ENCODE measurements around the gene GUCY2D. TPM values are rescaled to one million over a fixed set of nuclear protein-coding genes. Genes with fewer than 3 reads are reported as not detected.

The GUCY2D gene
- total RNA-seq, 1 donor from 2014 or later = not detected

DNA sequence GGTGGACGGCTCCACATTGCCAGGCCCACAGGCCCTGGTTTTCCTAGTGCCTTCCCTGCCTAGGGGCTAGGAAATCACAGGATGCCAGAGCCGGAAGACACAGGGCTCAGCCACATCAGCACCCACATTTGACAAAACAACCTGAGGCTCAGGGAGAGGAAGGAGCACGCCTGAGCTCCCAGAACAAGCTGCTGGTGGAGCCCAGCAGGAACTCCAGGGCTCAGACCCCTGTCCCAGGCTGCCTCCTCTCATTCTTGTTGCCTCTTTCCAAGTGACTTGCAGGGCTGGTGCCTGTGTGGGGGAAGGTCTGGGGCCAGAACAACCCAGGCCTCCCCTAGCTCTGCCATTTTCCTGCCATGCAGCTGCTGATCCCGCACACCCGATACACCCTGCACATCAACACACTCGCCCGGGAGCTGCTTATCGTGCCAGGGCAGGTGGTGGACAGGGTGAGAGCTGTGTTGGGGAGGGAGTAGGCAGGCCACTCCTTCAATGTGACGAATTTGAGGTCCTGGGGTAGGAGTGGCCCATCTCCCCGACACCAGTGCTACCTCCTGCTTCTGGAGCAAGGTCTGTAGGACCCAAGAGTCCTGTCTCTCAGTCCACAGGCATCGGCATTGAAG, 44.0 kb downstream of the GUCY2D start:
- TF ChIP-seq, protein P1, sequence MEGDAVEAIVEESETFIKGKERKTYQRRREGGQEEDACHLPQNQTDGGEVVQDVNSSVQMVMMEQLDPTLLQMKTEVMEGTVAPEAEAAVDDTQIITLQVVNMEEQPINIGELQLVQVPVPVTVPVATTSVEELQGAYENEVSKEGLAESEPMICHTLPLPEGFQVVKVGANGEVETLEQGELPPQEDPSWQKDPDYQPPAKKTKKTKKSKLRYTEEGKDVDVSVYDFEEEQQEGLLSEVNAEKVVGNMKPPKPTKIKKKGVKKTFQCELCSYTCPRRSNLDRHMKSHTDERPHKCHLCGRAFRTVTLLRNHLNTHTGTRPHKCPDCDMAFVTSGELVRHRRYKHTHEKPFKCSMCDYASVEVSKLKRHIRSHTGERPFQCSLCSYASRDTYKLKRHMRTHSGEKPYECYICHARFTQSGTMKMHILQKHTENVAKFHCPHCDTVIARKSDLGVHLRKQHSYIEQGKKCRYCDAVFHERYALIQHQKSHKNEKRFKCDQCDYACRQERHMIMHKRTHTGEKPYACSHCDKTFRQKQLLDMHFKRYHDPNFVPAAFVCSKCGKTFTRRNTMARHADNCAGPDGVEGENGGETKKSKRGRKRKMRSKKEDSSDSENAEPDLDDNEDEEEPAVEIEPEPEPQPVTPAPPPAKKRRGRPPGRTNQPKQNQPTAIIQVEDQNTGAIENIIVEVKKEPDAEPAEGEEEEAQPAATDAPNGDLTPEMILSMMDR (conservative IDR thresholded peaks at IDR 0.05; ENCODE audit: low read depth, low read length) = no peak
- no peak for DNase-seq (ENCODE audit: low read depth)
- no peak overlapping the region for H3K4me3 ChIP-seq (ENCODE audit: low read depth, low read length)

DNA sequence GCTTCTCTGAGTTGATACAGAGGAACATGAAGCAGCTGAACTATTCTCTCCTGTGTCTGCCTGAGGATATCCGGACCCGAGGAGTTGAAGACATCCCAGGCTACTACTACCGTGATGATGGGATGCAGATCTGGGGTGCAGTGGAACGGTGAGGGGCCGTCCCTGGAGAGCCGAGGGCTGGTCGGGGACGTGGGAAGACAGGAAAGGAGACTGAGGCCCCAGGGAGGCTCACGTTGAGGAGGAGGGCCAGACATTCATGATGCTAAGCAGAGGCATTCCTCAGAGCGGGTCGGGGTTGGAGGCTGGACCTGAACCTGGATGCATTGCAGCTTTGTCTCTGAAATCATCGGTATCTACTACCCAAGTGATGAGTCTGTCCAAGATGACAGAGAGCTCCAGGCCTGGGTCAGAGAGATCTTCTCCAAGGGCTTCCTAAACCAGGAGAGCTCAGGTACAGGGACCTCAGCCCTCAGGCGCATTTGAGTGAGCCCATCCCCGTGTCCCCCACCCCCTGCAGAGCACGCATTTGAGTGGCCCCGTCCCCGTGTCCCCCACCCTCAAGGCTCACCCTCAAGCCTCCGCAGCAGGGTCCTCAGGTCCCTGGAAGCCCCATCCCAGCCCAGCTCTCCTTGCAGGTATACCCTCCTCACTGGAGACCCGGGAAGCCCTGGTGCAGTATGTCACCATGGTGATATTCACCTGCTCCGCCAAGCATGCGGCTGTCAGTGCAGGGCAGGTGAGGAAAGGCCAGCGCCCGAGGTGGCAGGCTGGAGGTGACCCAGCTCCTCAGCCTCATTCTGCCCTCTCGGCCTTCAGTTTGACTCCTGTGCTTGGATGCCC, 44.7 kb downstream of the GUCY2D start:
- TF ChIP-seq, protein P1 (conservative IDR thresholded peaks at IDR 0.05; ENCODE audit: low read depth, low read length) = no peak
- H3K4me3 ChIP-seq (ENCODE audit: low read depth, low read length) = no peak overlapping the region
- DNase-seq (ENCODE audit: low read depth) = no peak

DNA sequence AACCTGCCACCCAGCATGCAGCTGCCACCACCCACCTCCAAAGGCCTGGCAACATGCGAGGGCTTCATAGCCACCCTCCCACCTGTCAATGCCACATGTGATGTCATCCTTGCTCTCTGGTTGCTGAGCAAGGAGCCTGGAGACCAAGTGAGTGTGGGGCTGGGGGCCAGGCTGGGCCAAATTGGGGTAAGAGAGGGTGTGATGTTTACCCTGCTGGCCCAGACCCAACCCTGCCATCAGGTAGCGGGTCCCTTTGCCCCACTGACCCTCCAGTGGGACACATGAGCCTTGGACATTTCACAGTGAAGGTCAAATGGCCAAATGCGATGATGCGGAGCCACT, 45.3 kb downstream of the GUCY2D start:
- TF ChIP-seq, protein P1 (conservative IDR thresholded peaks at IDR 0.05; ENCODE audit: low read depth, low read length) = no peak
- DNase-seq (ENCODE audit: low read depth) = no peak
- no peak overlapping the region for H3K4me3 ChIP-seq (ENCODE audit: low read depth, low read length)

DNA sequence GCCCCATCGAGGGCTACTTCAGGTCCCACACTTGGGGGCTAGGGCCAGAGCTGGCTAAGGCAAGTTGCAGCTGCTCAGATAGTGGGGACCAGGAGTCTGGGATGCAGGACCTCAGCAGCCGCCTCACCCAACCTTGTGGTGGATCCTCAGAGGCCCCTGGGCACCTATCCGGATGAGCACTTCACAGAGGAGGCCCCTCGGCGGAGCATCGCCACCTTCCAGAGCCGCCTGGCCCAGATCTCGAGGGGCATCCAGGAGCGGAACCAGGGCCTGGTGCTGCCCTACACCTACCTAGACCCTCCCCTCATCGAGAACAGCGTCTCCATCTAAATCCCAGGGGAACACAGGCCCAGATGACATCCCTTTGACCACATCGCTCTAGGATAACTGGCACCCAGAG, 45.8 kb downstream of the GUCY2D start:
- DNase-seq (ENCODE audit: low read depth) = no peak
- TF ChIP-seq, protein P1 (conservative IDR thresholded peaks at IDR 0.05; ENCODE audit: low read depth, low read length) = no peak

DNA sequence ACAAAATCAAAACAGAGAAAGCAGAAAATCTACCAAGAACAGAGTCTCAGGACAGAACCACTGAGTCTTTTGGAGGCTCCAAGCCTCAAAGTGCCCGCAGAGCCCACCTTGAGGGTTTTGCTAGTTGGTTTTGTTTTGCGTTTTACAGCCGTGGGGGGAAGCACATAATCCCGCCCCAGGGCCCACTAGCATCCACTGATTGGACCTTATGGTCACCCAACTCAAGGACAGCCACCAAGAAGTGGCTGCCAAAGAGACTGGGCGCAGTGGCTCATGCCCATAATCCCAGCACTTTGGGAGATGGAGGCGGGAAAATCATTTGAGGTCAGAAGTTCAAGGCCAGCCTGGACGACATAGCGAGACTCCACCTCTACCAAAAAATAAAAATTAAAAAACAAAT, 46.3 kb downstream of the GUCY2D start:
- no peak for DNase-seq (ENCODE audit: low read depth)
- TF ChIP-seq, protein P1 (conservative IDR thresholded peaks at IDR 0.05; ENCODE audit: low read depth, low read length) = no peak
- no peak overlapping the region for H3K4me3 ChIP-seq (ENCODE audit: low read depth, low read length)

More for the DNA sequence above, 45.8 kb downstream of the GUCY2D start:
- H3K4me3 ChIP-seq (ENCODE audit: low read depth, low read length) = no peak overlapping the region

DNA sequence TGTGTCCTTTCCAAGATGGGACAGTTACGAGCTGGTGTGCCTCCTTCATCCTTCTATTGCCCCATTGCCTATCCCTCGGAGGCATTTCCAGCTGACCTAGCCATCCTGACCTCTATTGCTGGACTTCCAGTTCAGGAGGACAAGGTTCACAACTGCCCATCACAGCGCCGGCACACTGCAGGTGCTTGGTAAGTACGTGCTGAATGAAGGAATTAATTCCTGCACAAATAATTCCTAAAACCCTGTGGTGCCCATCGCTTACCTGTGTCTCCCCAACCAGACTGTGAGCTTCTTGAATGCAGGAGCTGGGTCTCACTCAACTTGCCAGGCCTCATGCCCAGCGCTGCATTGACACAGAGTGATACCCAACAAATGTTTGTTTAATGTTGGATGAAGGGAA, 49.4 kb downstream of the GUCY2D start:
- TF ChIP-seq, protein P1 (conservative IDR thresholded peaks at IDR 0.05; ENCODE audit: low read depth, low read length) = no peak
- H3K4me3 ChIP-seq (ENCODE audit: low read depth, low read length) = no peak overlapping the region
- no peak for DNase-seq (ENCODE audit: low read depth)
